HepG2 (cell line): Measurements from ENCODE around the gene THBS1. TPM values are rescaled to one million over a fixed set of nuclear protein-coding genes. Genes with fewer than 3 reads are reported as not detected.

Experiments used
- ATF7-NPFF ChIP-seq: sonication (generic); formaldehyde crosslinking; IDR thresholded peaks from 2 replicates; pipeline ENCODE4 v1.8.1; 2023; ENCODE audit warnings: mild to moderate bottlenecking, low read depth, missing genetic modification reagents, moderate library complexity
- HDAC1 ChIP-seq: sonication (generic); formaldehyde crosslinking; IDR thresholded peaks from 2 replicates; pipeline ENCODE4 v1.5.1; 2020; ENCODE audit warnings: mild to moderate bottlenecking, missing genetic modification reagents
- HOXA5 ChIP-seq: sonication (generic); formaldehyde crosslinking; IDR thresholded peaks from 2 replicates; pipeline ENCODE4 v1.4.0; 2020; ENCODE audit warnings: missing genetic modification reagents
- KLF13 ChIP-seq: sonication (generic); formaldehyde crosslinking; IDR thresholded peaks from 2 replicates; pipeline ENCODE4 v1.4.0; 2020; ENCODE audit warnings: mild to moderate bottlenecking, missing genetic modification reagents
- MATR3 ChIP-seq: sonication (generic); formaldehyde crosslinking; IDR thresholded peaks from 2 replicates; pipeline ENCODE4 v1.4.0; 2020; ENCODE audit warnings: missing genetic modification reagents
- MAZ ChIP-seq, 2 experiments: sonication (generic) in 1 of 2; formaldehyde crosslinking in 1 of 2; IDR thresholded peaks; 2 replicates each; pipeline versions ENCODE4 v1.5.0 to v1.6.1; 2012 to 2020; ENCODE audit warnings: low read depth in 2 of 2, mild to moderate bottlenecking in 2 of 2, borderline replicate concordance in 1 of 2, improper control_type of control experiment in 1 of 2, low read length in 1 of 2, missing genetic modification reagents in 1 of 2, moderate library complexity in 1 of 2
- NCOA2 ChIP-seq: sonication (generic); formaldehyde crosslinking; IDR thresholded peaks from 2 replicates; pipeline ENCODE4 v1.8.0; 2022; ENCODE audit warnings: inconsistent platforms
- PHF21A ChIP-seq: sonication (generic); formaldehyde crosslinking; IDR thresholded peaks from 2 replicates; pipeline ENCODE4 v1.5.0; 2020; ENCODE audit warnings: mild to moderate bottlenecking, missing genetic modification reagents
- SMYD3 ChIP-seq: sonication (generic); formaldehyde crosslinking; IDR thresholded peaks from 2 replicates; pipeline ENCODE4 v1.8.1; 2023; ENCODE audit warnings: mild to moderate bottlenecking, missing genetic modification reagents
- ZBTB42 ChIP-seq: sonication (generic); formaldehyde crosslinking; IDR thresholded peaks from 2 replicates; pipeline ENCODE4 v1.5.0; 2020; ENCODE audit warnings: mild to moderate bottlenecking, missing genetic modification reagents
- ZFP1 ChIP-seq: IDR thresholded peaks from 2 replicates; pipeline ENCODE4 v1.6.1; 2016
- polyA plus RNA-seq, 8 experiments: library from polyadenylated mRNA; depleted of rRNA in 3 of 8; stranded (reverse) in 7 of 8; unstranded in 1 of 8; fragments of >200 nt; fragmentation: Illumina TruSeq in 4 of 8; extraction: Trizol in 4 of 8; gene quantifications; 2 replicates each; pipeline versions ENCODE4 v1.2.1 to v1.2.3, GENCODE V29; 2011 to 2016; ENCODE audit warnings: low read depth in 4 of 8, missing spikeins in 1 of 8, mixed read lengths in 1 of 8; ENCODE audit not compliant: insufficient read depth in 1 of 8
- total RNA-seq, 5 experiments: library from RNA; depleted of rRNA; stranded (reverse); fragments of >200 nt; fragmentation: Illumina TruSeq; extraction: Trizol; gene quantifications; 2 replicates each; pipeline ENCODE4 v1.2.3, GENCODE V29; 2016; ENCODE audit warnings: low read depth in 1 of 5
- TF ChIP-seq, protein P1 (sequence below): fragments of 450-650 bp; IDR thresholded peaks from 2 replicates; pipeline ENCODE4 v1.6.1; 2016
- TF ChIP-seq, protein P2 (sequence below): sonication (generic); formaldehyde crosslinking; IDR thresholded peaks from 2 replicates; pipeline ENCODE4 v1.4.0; 2020; ENCODE audit warnings: low read depth, missing genetic modification reagents
- TF ChIP-seq, protein P3 (sequence below): sonication (generic); formaldehyde crosslinking; IDR thresholded peaks from 2 replicates; pipeline ENCODE4 v1.4.0; 2020; ENCODE audit warnings: missing genetic modification reagents
- TF ChIP-seq, protein P4 (sequence below): sonication (generic); formaldehyde crosslinking; IDR thresholded peaks from 2 replicates; pipeline ENCODE4 v1.4.0; 2020; ENCODE audit warnings: missing genetic modification reagents
- TF ChIP-seq, protein P5 (sequence below): sonication (generic); formaldehyde crosslinking; IDR thresholded peaks from 2 replicates; pipeline ENCODE4 v1.4.0; 2020; ENCODE audit warnings: missing genetic modification reagents
- TF ChIP-seq, protein P6 (sequence below): sonication (generic); formaldehyde crosslinking; IDR thresholded peaks from 2 replicates; pipeline ENCODE4 v1.5.0; 2020; ENCODE audit warnings: missing genetic modification reagents, mild to moderate bottlenecking, borderline replicate concordance

The THBS1 gene
- total and polyA plus RNA-seq, 2 of the 13 experiments (the other 11 are each of a cell fraction or from before 2014, with no cell fraction given) = 54.7 to 67.1 TPM

DNA sequence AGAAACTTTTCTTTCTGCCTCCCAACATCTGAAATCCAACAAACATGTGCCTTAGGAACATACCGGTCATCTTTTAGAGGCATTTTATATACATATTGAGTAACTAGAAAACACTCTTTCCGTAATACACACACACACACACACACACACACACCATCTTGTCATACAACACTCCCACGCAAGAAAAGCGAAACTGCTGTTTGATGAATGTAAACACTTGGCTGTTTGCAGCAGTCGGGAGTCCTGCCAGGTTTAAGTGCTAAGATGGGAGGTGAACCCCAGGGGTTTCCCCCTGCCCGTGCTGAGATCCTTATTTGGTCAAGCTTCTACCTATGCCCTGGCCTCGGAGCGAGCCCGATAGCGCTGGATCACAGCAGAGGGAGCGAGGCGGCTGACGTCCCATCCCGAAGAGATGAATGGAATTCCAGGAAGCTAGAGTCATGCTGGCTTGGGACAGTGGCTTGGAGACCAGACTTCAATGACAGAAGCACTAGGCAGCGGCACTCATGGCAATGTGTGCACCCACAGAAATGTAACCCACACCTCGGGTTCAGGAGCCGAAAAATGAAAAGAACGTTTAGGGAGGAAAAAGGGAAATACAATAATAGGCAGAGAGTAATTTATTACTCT is 1.3 kb upstream of the THBS1 start (continued):
- TF ChIP-seq, protein P1, sequence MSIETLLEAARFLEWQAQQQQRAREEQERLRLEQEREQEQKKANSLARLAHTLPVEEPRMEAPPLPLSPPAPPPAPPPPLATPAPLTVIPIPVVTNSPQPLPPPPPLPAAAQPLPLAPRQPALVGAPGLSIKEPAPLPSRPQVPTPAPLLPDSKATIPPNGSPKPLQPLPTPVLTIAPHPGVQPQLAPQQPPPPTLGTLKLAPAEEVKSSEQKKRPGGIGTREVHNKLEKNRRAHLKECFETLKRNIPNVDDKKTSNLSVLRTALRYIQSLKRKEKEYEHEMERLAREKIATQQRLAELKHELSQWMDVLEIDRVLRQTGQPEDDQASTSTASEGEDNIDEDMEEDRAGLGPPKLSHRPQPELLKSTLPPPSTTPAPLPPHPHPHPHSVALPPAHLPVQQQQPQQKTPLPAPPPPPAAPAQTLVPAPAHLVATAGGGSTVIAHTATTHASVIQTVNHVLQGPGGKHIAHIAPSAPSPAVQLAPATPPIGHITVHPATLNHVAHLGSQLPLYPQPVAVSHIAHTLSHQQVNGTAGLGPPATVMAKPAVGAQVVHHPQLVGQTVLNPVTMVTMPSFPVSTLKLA = no peak
- TF ChIP-seq ZBTB42 (CRISPR knock-in tag) (no peak), MATR3 (no peak), KLF13 (CRISPR knock-in tag) (no peak), HOXA5 (0 out of 2 replicates have a peak, but pooled peaks have one; percentile 44), NCOA2 (CRISPR knock-in tag) (0 out of 2 replicates have a peak, but pooled peaks have one; percentile 18), ZFP1 (CRISPR knock-in tag) (no peak), HDAC1 (no peak), SMYD3 (CRISPR knock-in tag) (no peak), PHF21A (no peak; the same call in 1 of the 2 replicates), MAZ (IDR thresholded peaks at IDR 0.05; ENCODE audit: borderline replicate concordance, low read depth, low read length) (no peak), MAZ (CRISPR knock-in tag; IDR thresholded peaks at IDR 0.05; ENCODE audit: low read depth) (no peak), ATF7-NPFF (CRISPR knock-in tag) (no peak)
- TF ChIP-seq, protein P2, sequence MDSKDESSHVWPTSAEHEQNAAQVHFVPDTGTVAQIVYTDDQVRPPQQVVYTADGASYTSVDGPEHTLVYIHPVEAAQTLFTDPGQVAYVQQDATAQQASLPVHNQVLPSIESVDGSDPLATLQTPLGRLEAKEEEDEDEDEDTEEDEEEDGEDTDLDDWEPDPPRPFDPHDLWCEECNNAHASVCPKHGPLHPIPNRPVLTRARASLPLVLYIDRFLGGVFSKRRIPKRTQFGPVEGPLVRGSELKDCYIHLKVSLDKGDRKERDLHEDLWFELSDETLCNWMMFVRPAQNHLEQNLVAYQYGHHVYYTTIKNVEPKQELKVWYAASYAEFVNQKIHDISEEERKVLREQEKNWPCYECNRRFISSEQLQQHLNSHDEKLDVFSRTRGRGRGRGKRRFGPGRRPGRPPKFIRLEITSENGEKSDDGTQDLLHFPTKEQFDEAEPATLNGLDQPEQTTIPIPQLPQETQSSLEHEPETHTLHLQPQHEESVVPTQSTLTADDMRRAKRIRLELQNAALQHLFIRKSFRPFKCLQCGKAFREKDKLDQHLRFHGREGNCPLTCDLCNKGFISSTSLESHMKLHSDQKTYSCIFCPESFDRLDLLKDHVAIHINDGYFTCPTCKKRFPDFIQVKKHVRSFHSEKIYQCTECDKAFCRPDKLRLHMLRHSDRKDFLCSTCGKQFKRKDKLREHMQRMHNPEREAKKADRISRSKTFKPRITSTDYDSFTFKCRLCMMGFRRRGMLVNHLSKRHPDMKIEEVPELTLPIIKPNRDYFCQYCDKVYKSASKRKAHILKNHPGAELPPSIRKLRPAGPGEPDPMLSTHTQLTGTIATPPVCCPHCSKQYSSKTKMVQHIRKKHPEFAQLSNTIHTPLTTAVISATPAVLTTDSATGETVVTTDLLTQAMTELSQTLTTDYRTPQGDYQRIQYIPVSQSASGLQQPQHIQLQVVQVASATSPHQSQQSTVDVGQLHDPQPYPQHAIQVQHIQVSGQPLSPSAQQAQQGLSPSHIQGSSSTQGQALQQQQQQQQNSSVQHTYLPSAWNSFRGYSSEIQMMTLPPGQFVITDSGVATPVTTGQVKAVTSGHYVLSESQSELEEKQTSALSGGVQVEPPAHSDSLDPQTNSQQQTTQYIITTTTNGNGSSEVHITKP (CRISPR knock-in tag) = 0 out of 2 replicates have a peak, but pooled peaks have one; percentile 25
- TF ChIP-seq, protein P3, sequence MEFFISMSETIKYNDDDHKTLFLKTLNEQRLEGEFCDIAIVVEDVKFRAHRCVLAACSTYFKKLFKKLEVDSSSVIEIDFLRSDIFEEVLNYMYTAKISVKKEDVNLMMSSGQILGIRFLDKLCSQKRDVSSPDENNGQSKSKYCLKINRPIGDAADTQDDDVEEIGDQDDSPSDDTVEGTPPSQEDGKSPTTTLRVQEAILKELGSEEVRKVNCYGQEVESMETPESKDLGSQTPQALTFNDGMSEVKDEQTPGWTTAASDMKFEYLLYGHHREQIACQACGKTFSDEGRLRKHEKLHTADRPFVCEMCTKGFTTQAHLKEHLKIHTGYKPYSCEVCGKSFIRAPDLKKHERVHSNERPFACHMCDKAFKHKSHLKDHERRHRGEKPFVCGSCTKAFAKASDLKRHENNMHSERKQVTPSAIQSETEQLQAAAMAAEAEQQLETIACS (CRISPR knock-in tag) = no peak
- TF ChIP-seq, protein P4, sequence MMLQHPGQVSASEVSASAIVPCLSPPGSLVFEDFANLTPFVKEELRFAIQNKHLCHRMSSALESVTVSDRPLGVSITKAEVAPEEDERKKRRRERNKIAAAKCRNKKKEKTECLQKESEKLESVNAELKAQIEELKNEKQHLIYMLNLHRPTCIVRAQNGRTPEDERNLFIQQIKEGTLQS (CRISPR knock-in tag) = peak; percentile 91
- TF ChIP-seq, protein P5, sequence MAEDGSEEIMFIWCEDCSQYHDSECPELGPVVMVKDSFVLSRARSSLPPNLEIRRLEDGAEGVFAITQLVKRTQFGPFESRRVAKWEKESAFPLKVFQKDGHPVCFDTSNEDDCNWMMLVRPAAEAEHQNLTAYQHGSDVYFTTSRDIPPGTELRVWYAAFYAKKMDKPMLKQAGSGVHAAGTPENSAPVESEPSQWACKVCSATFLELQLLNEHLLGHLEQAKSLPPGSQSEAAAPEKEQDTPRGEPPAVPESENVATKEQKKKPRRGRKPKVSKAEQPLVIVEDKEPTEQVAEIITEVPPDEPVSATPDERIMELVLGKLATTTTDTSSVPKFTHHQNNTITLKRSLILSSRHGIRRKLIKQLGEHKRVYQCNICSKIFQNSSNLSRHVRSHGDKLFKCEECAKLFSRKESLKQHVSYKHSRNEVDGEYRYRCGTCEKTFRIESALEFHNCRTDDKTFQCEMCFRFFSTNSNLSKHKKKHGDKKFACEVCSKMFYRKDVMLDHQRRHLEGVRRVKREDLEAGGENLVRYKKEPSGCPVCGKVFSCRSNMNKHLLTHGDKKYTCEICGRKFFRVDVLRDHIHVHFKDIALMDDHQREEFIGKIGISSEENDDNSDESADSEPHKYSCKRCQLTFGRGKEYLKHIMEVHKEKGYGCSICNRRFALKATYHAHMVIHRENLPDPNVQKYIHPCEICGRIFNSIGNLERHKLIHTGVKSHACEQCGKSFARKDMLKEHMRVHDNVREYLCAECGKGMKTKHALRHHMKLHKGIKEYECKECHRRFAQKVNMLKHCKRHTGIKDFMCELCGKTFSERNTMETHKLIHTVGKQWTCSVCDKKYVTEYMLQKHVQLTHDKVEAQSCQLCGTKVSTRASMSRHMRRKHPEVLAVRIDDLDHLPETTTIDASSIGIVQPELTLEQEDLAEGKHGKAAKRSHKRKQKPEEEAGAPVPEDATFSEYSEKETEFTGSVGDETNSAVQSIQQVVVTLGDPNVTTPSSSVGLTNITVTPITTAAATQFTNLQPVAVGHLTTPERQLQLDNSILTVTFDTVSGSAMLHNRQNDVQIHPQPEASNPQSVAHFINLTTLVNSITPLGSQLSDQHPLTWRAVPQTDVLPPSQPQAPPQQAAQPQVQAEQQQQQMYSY (CRISPR knock-in tag) = 0 out of 2 replicates have a peak, but pooled peaks have one; percentile 29
- TF ChIP-seq, protein P6, sequence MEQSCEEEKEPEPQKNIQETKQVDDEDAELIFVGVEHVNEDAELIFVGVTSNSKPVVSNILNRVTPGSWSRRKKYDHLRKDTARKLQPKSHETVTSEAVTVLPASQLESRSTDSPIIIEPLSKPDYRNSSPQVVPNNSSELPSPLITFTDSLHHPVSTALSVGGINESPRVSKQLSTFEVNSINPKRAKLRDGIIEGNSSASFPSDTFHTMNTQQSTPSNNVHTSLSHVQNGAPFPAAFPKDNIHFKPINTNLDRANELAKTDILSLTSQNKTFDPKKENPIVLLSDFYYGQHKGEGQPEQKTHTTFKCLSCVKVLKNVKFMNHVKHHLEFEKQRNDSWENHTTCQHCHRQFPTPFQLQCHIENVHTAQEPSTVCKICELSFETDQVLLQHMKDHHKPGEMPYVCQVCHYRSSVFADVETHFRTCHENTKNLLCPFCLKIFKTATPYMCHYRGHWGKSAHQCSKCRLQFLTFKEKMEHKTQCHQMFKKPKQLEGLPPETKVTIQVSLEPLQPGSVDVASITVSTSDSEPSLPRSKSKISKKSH (CRISPR knock-in tag) = no peak
